ENCODE measurements around the gene GOLGA8N.
"Not testable (repeated sequence)": the region's sequence is repeated elsewhere in the genome, so short reads cannot be mapped to it uniquely, and the experiment has no call there.

The GOLGA8N gene

DNA sequence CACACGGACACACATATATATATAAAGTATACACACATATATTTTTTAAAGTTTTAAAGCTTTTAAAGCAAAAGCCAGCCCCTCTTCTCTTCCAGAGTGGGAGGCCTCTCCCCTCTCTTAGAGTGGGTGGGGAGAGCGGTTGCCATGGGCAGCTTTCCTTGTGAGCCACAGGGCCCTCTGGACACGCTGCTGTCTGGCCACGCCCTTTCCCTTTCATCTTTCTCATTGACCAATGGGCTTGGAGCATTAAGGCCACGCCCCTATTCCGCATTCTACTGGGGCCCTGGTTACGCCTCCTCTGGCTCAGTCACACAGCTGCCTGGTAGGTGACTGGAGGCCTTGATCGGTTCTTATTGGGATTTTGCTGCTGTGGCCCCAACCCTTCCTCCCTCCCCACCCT lies at the start of gene GOLGA8N:
GOLGA8N (plus strand) TSS at position 306 of the 400 bp plus-strand sequence.
- DNase-seq = not testable (repeated sequence)

- not testable (repeated sequence) for DNase-seq
Measured at GRCh38 chr15:32543456-32543855, 49.8 kb upstream of the GOLGA8N start.

DNA sequence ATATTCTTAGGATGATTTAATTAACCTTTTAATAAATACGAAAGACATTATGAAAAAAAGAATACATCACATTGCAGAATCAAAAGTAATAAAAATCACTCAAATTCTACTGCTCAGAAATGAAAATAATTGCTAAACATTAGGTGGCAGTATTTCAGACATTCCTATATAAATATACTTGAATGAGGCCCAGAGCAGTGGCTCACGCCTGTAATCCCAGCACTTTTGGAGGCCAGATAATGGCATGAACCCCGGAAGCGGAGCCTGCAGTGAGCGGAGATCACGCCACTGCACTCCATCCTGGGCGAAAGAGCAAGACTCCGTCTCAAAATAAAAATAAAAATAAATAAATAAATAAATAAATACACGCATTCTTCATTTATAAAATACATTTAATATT lies 48.1 kb upstream of the GOLGA8N start:
- not testable (repeated sequence) for DNase-seq

GRCh38 chr15:32554587-32554986 lies 38.7 kb upstream of the GOLGA8N start:
- DNase-seq = not testable (repeated sequence)

- DNase-seq = not testable (repeated sequence)
Measured at GRCh38 chr15:32562198-32562597, 31.1 kb upstream of the GOLGA8N start.

- DNase-seq = not testable (repeated sequence)
Measured at GRCh38 chr15:32568988-32569387, 24.3 kb upstream of the GOLGA8N start.

DNA sequence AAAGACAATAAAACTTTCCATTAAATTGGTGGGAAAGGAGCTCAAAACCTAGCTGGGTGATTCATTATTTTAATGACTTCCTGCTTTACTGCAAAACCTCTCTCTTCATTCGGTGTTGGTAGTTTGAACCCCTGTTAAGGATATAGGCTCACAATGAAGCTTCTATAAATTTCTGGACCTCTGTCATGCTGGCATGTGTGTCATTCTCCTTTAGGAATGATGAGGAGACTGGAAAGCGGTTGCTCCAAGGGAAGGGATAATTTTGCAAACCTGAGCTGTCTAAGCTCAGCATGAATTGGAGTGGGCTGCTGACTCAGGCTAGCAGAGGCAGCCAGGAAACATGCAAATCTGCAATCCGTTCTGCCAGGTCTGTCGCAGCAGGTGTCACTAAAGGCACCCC lies 14.8 kb upstream of the GOLGA8N start:
- not testable (repeated sequence) for DNase-seq

GRCh38 chr15:32585844-32586243 lies 7.4 kb upstream of the GOLGA8N start:
- DNase-seq = not testable (repeated sequence)

DNA sequence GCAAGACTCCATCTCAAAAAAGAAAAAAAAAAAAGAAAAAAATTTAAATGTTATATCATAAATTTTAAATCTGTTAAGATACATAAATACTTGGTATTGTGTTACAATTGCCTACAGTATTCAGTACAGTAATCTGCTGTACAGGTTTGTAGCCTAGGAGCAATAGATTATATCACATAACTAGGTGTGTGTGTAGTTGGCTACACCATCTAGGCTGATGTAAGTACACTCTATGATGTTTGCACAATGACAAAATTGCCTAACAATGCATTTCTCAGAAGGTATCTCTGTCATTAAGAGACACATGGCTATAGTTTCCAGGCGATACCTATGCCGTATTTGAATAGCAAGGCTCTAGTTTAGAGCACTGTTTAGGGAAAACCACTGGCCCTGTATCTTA lies 16.3 kb downstream of the GOLGA8N start:
- not testable (repeated sequence) for DNase-seq

- DNase-seq = not testable (repeated sequence)
Measured at GRCh38 chr15:32610719-32611118, 17.5 kb downstream of the GOLGA8N start.

GRCh38 chr15:32614712-32615050 lies 21.4 kb downstream of the GOLGA8N start:
- DNase-seq = not testable (repeated sequence)

DNA sequence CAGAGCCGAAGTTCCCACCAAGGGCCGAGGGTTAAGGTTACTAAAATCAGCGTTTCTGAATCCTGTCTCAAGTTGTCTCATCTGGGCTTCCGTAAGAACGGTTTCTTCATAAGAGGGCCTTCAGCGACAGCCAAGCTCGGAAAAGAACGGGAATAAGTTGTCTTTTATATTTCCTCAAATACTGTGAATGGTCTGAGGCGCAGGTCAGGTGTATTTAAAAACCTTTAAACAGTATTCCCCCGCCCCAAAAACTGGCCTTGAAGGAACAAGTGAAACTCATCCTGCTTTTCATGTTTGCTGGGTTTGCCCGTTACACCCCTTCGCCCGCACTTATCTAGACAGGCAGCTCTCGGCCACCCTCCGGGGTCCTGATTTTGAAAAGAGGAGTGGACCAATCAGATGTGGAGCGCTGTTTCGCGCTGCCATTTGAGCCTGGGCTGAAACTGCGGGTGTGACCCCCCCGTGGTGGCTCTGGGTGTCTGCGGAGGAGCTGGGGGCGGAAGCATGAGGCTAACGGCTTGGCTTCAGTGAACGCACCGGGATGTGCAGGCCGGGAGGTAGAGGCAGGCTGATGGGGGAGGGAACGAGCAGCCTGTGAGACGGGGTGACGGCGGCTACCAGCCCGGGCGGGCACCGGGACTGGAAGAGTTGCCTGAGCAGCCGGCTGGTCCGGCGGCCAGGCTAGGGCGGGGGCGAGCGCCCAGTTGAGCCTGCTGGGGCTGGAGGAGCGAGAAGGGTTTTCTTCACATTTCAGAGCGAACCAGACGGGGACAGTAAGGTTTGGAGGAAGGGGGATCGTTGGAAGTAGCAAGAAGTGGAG lies 22.0 kb downstream of the GOLGA8N start, which contains the start of gene ARHGAP11A:
ARHGAP11A (plus strand) TSS at position 454 of the 820 bp plus-strand sequence. CDS start 708 bp downstream, outside the sequence.
- not testable (repeated sequence) for DNase-seq

DNA sequence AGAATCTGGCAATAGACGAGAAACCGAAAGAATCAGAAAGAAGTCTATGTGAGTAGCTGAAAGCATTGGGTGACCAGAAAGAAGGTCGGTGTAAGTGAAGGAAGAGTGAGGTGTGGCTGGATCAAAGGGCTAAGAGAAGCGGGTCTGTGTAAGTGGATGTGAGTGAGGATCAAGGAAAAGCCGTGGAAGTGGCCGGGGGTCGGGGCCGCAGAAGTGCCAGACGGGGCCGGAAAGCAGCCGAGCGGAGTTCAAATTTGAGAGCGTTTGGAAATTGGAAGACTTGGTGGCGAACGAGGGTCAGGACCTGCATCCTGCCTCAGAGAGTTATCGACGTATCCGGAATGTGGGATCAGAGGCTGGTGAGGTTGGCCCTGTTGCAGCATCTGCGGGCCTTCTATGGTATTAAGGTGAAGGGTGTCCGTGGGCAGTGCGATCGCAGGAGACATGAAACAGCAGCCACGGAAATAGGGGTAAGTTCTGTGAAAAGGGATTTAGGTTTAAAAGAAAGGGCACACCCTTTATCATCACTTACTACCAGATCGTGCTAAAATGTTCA lies 22.7 kb downstream of the GOLGA8N start:
- DNase-seq = not testable (repeated sequence)

- no peak for DNase-seq
Measured at GRCh38 chr15:32636410-32636809, 43.2 kb downstream of the GOLGA8N start.

GRCh38 chr15:32636908-32637567 lies 43.8 kb downstream of the GOLGA8N start:
- DNase-seq = no peak

GRCh38 chr15:32637704-32638103 lies 44.4 kb downstream of the GOLGA8N start:
- DNase-seq = no peak

GRCh38 chr15:32641517-32642059 lies 48.3 kb downstream of the GOLGA8N start, which contains the start of gene SCG5:
Gene SCG5, plus strand, starts transcription at chr15:32641710. Its CDS starts 1,883 bp downstream, at chr15:32643593.
- peak; percentile 59 for DNase-seq

GRCh38 chr15:32642667-32643435 lies 49.6 kb downstream of the GOLGA8N start:
- DNase-seq = no peak

DNA sequence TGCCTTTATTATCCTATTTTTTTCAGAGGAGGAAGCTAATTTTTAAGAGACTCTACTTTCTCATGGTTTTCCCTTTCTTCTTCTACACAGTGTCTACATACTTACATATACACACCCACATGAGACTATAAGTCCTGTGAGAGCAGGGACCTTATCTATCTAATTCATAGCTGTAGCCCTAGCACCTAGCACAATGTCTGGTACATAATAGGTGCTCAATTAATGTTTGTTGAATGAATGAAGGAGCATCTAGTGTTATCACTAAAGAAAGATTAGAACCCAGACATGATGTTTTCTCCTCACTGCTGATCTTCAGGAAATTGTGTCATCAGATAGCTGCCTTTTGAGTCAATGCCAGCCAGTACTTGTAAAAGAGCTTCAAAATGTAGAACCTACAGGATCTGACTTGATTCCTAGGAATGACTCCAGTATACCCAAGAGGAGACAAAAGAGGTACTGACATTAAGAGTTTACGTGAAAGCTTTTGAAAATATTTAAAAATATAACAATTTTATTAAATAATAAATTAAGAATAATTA lies 50.7 kb downstream of the GOLGA8N start:
- DNase-seq = no peak

DNA sequence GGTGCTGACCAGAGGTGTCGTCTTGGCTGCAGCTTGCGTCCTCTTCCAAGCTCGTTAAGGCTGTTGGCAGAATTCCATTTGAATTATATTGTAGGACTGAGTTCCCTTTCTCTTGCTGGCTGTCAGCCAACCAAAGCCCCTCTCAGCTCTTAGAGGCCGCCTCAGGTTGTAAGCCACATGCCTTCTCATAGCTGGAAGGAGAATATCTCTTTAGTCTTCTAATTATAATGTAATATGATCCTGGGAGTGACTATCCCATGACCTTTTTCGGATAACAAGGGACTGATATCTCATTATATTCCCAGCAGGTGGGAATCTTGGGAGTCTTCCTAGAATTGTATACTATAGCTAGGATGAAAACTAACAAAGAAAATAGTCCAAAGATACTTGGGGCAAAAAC lies 53.0 kb downstream of the GOLGA8N start:
- DNase-seq = peak; percentile 24

DNA sequence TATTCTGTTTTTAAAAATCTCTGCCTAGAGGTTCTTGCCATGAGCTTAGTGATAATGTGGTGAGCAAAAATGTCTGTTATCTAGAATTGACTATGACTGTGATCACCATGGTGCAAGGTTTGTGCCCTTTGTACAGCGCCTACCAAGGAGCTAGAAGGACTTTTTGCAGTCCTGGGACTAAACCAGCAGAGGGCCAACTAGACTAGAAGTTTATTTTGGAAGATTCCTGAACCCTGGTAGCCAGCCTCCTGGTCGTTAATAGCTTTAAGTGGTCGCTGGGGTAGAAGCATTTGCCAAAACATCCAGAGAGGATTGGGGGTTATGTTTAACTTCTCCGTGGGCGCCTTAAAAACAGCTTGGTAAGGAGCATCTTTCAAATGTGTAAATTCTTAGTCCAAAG lies 56.1 kb downstream of the GOLGA8N start:
- no peak for DNase-seq

DNA sequence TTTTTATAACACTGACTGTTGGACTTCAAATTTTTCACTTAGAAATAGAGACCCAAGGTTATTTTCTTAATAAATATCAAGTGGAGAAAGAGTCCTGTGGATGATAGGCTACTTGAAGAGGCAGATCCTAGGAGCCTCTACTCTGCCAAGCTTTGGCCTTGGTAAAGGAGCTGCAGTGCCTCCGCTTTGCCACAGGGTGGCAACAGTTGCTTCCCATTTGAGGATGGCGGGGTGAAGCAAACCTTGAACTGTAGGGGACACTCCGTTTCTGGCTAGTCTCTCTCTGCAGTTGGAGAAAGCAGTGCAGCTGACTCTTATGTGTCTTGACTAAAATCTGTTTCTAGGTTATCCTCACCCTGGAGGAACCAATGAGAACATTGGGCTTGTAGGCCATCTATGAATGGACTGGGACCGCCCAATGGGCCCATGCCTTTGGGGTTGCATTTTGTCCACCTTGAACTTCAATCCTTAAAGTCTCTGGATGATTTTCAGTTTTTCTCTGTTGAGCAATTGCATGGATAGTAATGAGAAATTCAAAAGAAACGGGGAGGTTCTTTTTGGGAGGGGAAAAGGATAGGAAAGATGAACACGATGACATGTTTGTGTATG lies 58.1 kb downstream of the GOLGA8N start:
- DNase-seq = no peak
